ENCODE measurements around the gene ANKH.
A peak's percentile ranks its signal among the peaks of the same experiment; 100 is the strongest.
"Not testable (repeated sequence)": the region's sequence is repeated elsewhere in the genome, so short reads cannot be mapped to it uniquely, and the experiment has no call there.

Gene ANKH

DNA sequence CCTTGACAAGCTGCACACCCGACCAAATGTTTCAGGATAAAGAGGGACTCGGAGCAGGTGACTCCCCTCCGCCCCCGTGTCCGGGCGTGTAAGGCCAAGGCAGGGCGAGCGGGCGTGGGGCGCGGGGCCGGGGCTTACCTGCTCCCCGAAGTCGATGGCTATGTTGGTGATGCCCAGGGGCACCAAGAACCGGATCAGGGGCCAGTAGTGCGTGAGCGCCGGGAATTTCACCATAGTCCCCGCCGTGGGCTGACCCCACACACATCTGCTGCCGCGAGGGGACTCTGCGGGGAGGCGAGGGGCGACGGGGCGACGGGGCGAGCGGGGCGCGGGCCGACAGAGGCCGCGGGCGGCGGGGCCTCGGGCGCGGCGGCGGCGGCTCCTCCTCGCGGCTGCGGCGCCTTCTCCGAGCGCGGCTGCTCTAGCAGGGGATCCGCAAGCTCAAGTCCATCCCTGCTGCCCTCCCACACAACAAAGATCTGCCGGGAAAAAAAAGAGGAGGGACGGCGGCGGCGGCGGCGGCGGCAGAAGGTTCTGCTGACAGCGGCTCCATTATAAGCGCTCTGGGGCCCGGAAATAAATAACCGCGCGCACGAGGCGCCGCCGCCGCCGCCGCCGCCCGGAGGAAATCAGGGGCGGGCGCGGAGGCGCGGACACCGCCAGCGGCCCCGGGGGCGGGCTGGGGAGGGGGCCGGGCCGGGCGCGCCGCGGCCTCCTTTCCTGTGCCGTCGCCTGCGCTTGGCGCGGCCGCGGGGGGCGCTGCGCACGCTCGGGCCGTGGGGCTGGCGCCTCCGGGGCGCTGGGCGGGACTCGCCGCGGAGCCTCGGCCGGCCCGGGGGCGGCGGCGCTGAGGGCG lies at the start of gene ANKH:
ANKH (minus strand) TSS at position 565 of the 856 bp plus-strand sequence; CDS start at position 234, 331 bp downstream.
- peak; percentile 87 for DNase-seq

DNA sequence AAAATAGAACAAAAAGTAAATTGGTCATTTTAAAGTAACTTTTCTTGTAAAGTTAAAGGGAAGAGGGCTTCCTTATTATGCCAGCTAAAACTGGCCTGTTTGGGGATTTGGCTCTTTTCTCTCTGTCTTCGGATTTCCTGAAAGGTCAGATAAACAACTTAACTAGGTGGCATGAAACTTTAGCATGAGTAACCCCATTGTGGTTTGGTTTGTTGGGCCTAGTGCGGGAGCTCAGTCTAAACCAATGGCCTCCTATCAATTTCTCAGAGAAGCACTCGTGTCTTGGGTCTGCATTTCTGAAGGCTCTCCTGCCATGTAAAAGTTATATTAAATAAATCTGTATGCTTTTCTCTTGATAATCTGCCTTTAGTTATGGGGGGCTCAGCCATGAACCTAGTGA lies 48.5 kb upstream of the ANKH start:
- no peak for DNase-seq

DNA sequence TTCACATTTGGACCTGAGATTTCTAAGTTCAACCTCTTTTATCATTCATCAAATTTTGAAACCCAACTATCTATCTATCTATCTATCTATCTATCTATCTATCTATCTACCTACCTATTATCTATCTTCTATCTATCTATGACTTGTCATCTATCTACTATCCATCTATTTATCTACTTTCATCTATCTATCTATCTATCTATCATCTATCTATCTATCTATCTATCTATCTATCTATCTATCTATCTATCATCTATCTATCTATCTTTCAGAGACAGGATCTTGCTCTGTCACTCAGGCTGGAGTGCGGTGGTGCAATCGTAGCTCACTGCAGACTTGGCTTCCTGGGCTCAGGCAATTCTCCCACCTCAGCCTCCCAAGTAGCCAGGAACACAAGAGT lies 47.5 kb upstream of the ANKH start:
- DNase-seq: not testable (repeated sequence)

DNA sequence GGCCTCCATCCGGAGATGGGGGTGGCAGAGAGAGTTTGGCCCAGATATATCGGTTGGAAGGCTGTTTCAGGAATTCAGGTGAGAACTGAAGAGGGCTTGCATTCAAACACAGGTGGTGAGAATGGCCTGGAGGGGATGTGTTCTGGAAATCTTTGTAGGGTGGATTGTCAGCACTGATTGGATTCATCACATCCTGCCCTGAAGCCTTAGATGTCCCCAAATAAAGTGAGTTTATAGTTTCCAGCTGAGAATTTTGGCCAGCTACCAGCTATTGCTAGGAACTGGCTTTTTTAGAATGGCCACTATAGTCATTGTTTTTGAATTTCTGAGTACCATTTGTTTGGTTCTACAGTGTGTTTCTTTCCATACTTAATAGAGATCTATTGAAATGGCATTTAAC lies 46.1 kb upstream of the ANKH start:
- no peak for DNase-seq

DNA sequence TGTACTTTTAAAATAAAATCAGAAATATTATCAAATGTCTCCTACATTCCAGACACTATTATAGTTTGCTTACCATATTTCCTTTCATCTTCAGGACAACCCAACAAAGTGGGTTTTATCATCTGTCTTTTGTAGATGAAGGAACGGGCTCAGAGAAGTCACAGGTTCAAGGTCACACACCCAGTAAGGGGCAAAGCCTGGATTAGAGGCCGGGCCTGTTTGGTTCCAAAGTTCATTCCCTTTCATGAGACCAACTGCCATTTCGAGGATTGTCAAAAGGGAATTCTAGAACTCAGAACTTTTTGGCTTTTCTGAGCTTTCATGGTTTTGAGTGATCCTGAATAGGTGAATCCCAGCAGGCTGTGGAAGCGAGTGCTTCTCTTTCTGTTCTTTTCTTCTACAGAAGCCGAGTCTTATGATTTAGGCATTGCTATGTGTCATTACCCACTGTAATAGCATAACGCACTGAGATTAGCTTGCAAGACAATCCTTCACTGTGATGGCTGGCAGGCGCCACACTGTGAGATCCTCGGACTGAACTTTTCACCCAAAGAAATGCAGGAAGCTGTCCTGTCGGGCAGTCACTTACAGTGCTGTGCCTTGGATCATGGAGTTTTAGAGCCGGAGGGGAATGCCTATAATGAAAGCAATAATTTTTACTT lies 43.8 kb upstream of the ANKH start:
- no peak for DNase-seq

DNA sequence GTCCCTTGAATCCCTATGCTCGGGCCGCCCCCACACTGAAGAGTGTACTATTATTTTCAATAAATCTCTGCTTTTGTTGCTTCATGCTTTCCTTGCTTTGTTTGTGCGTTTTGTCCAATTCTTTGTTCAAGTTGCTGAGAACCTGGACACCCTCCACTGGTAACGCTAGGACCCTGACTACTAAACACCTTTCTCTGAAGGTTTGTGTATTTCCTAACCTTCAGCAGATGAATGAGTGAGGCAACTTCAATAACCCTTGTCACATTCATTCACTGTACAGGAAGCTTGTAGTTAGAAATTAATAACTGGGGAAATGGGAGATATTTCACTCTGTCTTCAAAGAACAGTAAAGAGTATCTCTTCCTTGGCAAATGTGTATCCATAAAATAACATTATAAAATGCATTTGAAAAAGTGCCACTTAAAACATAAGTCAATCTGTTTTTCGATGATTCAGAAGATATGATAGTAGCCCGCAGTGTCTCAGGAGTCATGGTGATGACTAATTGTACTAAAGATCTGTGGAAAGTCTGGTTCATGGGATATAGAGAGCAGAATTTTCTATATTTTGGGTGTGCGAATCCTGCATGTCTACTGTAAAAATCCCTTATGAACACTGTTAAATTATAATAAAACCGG lies 43.2 kb upstream of the ANKH start:
- no peak for DNase-seq

DNA sequence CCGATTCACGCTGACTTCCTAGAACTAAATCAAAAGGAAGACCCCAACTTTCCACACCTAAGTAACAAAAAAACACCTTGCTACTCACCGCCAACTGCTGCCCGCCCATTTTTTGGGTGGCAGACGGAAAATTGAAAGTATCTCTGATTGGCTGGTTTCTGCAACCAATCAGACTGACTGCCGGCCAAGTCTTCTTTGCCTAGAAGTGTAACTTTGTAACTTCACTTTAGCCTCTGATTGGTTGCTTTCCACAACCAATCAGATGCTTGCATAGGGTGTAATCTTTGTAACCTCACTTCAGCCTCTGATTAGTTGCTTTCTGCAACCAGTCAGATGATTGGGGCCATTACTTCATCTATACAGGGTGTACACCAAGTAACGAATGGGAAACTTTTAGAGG lies 42.6 kb upstream of the ANKH start:
- no peak for DNase-seq

DNA sequence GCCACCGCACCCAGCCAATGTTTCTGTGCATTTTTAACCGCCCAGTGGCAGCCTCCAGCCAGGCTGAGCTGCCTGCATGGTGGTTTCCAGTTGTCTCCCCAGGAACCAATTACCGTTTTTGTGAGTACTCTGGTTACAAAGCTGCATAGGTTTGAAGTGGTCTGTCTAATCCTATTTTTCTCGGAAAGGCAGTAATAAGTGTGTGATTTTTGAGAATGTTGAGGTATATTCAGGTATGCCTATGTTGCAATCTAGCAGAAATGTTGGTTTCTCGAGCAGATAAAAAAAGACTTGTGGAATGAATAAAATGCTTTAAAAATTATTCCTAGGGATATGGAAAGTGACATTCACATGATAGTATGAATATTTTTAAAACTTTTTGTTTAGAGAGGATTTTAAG lies 41.5 kb upstream of the ANKH start:
- DNase-seq: no peak

DNA sequence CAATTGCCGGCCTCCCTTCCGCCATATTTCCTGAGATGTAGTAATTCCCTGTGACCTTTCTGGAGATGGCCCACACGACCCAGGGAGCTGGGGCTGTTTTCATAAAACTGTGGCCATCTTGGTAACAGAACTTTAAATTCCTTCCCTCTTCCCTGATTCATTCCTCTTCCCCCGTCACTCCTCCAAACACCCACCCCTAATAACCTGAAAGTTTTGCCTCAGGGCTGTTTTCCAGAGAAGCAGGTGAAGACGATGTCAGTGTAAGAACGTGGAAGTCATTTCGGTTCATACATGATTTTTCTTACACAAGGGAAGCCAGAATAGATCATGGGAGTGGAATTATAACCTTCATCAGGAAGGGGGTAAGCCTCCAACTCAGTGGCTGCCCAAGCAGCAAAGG lies 40.6 kb upstream of the ANKH start:
- DNase-seq: no peak

DNA sequence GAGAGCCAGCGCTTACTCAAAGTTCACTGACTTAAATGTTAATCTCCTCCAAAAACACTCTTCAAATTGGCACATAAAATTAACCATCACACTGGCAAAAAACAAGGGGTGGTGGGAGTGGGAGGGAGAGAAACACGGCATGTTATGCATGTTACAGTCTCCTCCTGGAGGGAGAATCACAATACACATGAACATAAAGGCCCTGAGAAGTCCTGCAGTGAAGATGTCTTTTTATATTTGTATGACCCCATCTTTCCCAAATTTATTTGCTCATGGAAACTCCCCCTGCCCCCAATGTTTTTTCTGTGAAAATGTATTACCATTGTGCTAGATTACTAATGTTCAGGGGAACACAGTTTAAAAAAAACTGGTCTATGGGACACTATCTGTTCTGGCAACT lies 37.8 kb upstream of the ANKH start:
- DNase-seq: no peak

DNA sequence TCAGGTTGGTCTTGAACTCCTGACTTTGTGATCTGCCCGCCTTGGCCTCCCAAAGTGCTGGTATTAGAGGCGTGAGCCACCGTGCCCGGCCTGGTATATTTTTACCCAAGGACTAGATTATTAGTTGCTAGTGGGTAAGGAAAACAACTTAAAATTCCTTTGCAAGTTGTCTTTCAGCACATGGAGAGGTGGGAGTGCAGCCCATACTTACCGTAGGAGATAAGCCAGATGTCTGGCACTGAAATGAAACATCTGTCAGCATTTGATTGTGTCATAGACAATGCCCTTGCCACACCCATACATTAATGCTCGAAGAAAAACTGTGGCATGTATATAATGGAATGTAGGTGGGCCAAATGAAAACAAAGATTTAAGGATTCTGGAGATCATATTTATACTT lies 36.6 kb upstream of the ANKH start:
- no peak for DNase-seq

DNA sequence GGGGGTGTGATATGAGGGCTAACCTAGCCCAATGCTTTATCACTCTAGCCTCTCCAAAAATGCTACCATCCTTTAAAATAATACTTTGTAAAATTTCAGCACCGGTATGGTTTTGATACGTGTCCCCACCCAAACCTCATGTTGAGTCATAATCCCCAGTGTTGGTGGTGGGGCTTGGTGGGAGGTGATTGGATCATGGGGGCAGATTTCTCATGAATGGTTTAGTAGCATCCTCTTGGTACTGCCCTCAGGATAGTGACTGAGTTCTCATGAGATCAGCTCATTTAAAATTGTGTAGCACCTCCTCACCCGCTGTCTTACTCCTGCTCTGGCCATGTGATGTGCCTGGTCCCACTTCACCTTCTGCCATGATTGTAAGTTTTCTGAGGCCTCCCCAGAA lies 35.0 kb upstream of the ANKH start:
- DNase-seq: no peak

DNA sequence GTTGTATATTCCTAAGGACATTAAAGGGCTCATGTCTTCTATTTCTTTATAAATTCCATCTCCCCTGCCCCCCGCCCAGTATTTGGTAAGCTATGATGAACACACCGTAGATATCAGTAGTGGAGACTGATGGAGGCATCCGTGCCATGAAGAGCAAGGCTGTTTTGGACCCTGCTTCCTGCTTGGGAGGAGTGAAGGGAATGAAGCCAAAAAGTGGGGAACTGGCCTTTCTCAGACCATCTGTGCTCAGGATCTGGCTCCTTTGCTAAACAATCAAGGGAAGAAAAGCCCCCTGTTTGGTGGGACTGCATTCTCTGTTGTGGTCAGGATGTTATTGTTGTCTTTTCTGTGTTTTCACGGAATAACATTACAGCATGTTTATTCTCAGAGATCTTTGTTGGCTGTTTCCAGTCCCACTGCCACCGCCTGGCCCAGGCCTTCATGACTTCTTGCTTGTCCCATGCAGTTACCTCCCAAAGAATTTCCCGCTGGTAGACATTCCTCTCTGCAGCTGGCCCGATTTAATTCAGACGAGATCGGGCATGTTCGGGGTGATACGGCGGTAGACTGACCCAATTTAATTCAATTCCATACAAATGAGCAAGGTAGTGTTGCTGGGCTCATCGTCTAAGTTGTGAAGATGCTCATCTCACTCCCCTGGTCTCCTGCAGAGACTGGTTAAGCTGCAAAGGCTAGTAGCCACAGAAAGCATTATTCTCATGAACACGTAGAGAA lies 31.4 kb upstream of the ANKH start:
- no peak for DNase-seq

DNA sequence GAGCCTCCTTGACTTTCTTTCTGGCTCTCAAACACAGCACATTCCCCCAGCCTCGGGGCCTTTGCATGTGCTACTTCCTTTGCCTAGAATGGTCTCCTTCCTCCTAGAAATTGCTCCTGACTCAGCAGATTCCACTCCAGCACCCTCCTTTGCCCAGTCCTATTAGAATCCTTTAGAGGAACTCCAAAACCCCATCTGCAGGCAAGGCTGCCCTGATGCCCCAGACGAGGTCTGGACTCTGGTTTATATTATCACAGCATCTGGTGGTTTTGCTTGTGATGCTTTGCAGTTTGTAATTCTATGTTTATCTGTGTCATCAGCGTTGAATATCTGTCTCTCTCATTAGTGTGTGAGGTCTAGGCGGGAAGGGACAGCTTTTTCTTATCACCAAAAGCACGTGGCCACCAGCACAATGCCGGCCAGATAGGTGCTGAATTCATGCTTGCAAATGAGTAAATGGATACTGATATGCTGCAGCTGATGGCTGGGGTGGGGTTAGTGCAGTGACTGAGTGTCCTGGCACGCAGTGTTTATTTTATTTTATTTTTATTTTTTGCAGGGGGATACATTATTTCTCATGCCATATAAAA lies 30.0 kb upstream of the ANKH start:
- DNase-seq: no peak

DNA sequence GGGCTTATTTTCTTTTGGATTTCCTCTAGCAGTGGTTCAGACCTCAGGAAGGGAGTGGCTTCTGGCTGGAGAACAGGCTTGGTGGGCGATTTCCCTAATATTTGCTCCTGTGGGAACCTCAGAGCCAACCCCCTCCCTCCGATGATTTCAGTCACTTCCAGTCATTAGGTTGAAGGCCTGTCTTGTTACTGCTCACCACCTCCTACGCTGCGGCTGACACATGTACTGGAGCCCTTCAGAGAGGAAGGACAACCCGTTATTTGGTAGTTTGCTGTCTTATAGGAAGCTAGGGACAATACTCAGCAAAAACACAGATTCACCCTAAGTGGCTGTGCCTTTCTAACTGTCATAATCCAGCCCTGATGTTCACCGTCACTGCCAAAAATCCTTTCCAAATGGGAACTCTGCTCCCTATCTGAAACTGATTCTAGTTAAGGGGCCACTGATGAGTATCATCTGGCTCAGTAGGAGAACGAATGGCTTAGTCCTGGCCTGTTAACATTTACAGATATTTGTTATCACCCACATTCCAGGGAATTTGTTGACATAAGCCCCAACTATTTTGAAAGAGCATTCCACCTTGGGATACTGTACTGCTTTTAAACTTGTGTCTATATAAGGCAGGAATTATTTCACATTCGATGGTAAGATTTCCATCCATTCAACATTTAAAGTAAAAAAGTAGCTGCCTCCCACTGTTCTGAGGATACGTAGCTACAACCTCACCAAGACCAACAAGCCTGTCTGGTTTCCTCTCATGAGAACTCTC lies 29.3 kb upstream of the ANKH start:
- DNase-seq: no peak

DNA sequence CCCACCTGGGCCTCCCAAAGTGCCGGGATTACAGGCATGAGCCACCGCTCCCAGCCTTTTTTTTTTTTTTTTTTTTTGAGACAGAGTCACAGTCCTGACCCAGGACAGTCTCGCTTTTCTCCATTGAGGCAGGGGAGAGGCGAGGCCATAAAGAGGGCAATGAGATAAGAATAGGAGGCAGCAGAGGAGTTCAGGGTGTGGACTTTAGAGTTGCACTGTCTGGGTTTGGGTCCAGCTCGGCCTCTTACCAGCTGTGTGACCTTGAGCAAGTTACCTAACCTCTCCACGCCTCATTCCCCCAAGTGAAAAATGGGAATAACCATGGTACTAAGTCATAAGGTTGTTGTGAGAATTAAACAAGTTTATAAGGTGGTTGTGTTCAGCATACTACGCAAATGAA lies 24.6 kb upstream of the ANKH start:
- DNase-seq: no peak

DNA sequence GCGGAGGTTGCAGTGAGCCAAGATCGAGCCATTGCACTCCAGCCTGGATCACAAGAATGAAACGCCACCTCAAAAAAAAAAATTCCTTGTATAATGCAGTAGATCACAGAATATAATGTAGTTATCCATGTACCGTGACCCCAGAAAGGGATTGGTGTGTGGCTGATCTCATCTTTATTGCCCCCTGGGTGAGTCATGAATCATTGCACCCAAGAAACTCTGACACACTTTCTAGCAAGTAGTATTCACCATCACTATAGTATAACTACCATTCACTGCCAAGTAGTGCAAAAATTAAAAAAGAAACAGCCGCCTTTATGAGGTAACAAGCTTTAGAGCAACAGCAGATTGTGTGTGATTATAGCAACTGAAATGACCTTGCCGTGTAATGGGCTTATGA lies 23.7 kb upstream of the ANKH start:
- DNase-seq: no peak

DNA sequence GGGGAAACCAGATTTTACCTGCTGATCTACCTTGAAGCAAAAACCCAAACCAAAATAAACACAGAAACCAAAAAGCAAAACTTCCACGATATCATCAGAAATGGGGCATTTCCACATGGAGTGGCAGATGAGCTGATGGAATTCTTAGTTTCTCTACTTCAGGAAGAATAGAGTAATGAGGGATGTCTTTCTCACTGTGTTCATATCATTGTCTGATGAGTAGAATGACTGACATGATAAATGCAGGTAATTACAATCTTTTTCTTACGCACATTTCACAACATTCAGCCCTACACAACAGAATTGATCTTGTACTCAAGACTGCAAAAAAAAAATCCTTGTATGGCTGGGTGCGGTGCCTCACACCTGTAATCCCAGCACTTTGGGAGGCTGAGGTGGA lies 23.2 kb upstream of the ANKH start:
- no peak for DNase-seq

DNA sequence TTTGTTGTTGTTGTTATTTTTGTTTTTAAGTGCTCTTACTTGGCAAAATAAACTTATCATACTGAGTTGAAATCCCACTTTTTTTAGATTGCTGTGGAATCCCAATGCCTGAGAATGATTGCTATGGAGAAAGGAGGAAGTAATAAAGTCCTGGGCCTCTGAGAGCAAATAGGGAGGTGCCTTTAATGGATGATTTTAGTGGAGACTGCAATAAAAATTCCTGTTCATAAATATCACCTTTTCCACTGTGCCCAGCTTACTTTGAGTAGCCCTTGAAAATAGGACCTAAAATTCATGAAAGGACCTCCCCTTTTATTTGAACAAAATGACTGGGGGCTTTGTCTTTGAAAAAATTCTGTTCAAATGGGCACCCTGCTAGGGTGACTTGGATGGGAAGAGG lies 21.8 kb upstream of the ANKH start:
- DNase-seq: no peak

DNA sequence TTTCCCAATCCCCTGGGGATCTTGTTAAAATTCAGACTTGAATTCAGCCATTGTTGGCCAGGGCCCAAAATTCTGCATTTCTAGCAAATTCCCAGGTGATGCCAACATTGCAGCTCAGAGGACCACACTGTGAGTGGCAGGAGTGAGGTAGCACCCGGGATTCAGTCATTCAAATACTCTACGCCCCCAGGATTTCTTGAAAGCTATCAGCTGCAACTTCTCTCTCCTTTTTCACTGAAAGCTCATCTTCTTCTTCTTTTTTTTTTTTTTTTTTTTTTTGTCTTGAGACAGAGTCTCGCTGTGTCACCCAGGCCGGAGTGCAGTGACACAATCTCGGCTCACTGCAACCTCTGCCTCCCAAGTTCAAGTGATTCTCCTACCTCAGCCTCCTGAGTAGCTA lies 19.3 kb upstream of the ANKH start:
- no peak for DNase-seq

DNA sequence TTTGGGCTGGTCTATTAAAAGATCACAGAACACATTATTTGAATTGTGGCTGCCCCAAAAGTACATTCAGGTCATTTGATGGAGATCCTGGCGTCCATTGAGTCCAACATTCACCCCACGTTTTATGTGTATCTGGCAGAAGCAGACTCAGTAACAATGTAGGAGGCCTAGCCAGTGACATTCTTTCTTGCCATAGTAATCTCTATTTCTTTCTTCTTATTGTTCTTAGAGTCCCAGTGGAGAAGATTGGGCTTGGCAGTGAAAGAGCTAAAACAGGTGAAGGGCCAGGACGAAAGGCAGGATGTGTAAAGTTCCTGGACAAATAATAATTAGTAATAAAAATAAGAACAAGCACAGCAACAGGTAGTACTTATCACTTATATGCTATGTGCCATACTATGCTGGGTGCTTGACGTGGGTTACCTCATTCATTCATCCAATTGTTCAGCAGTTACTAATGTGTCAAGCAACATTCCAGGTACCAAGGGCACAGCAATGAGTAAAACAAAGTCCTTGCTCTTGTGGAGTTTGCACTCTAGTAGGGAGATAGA lies 12.6 kb upstream of the ANKH start:
- no peak for DNase-seq

Data from NCI-H774 (cell line).